ENCODE results near the gene GKN2. TPM values are rescaled to one million over a fixed set of nuclear protein-coding genes. Genes with fewer than 3 reads are reported as not detected.

Gene GKN2
- total and polyA plus RNA-seq, 4 donors, result 9.1 TPM; not detected in 3

DNA sequence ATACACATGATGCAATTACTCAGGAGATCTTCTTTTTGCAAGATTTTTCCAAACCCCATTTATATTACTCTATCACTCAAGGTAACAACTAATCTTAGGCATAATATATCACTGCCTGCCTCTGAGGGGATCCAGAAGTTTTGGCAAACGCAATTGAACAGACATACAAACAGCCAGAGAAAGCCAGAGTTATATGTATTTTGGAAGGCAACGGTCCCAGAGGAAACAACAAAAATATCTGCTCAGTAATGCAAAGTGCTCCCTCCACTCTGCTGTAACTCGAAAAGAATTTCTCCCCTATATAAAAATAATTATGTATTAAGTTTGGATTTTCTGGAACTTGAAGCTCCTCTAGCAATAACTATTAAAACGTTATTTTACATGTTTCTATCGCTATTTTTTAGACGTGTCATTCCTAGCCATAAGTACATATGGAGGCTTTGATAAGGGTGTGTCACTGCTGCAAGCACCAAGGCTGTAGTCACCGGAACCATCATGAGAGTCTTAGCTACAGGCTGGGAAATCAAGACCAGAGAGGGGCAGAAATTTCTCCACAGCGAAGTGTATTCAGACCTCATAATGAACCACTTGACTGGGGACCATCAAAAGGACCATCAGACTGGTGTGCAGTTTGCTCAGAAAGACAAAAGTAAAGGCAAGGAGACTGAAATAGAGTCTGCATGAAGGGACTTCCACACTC lies 18.0 kb upstream of the GKN2 start:
- H3K4me3 ChIP-seq (ENCODE audit: low read depth in 1 of 3, low read length in 3 of 3), result no peak overlapping the region
- no peaks in the 10 kb centered on the region for H3K9me3 ChIP-seq (ENCODE audit: control insufficient read depth in 4 of 4, low read length in 3 of 4)
- no peak overlapping the region for H3K27ac ChIP-seq (ENCODE audit: low read depth in 1 of 2, low read length in 2 of 2)
- no peak for DNase-seq (ENCODE audit: low spot score)
- H3K4me1 ChIP-seq (ENCODE audit: control insufficient read depth in 4 of 4, insufficient read depth in 4 of 4, low read length in 3 of 4), result no peaks in the 10 kb centered on the region
- 82% methylated on average over 8 of the region's 8 CpGs for WGBS
- H3K36me3 ChIP-seq (ENCODE audit: control insufficient read depth in 4 of 4, insufficient read depth in 3 of 4, low read depth in 1 of 4, low read length in 3 of 4), result no peaks in the 10 kb centered on the region
- no peak for TF ChIP-seq FOXA1 (IDR thresholded peaks at IDR 0.05)
- H3K9ac ChIP-seq (ENCODE audit: low read depth in 1 of 2, low read length in 2 of 2), result no peak overlapping the region
- H3K27me3 ChIP-seq (ENCODE audit: control insufficient read depth in 4 of 4, insufficient read depth in 4 of 4, low read length in 3 of 4), result no peaks in the 10 kb centered on the region

DNA sequence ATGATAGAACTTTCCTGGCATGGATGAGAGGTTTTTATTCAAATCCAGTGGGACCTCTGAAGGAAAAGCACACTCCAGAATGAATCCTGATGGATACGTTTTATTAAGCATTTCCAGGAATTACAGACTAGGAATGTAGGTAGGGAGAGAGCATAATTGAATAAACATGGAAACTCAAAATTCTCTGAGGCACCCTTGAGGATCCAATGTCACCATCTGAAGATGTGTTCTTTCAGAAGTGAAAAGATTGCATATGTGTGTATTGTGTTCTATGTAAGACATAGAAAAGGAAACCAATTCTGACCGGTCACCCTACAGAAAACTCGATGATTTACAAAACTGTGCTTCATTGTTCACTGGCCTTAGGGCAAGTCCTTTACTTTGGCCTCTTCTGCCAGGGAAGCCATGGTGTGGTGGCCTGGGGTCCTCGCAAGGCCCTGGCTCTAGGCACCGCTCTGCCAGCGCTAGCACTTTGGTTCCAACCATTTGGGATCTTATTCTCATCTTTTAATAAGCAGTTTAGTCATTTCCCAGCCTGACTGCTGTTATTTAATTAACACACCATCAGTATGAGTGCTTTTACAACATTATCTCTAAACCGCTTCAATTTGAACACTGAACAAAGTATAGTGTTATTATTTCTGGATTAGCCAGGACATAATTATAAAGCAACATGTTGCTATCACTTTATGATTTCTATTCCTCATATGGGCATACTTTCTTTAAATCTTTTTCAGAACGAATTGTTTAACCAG lies 17.2 kb upstream of the GKN2 start:
- H3K36me3 ChIP-seq (ENCODE audit: control insufficient read depth in 4 of 4, insufficient read depth in 3 of 4, low read depth in 1 of 4, low read length in 3 of 4), result no peaks in the 10 kb centered on the region
- TF ChIP-seq HNF4G (IDR thresholded peaks at IDR 0.05), result no peak
- no peak for TF ChIP-seq JUND (IDR thresholded peaks at IDR 0.05)
- TF ChIP-seq, protein P1, sequence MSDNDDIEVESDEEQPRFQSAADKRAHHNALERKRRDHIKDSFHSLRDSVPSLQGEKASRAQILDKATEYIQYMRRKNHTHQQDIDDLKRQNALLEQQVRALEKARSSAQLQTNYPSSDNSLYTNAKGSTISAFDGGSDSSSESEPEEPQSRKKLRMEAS (IDR thresholded peaks at IDR 0.05), result no peak
- TF ChIP-seq, protein P2, sequence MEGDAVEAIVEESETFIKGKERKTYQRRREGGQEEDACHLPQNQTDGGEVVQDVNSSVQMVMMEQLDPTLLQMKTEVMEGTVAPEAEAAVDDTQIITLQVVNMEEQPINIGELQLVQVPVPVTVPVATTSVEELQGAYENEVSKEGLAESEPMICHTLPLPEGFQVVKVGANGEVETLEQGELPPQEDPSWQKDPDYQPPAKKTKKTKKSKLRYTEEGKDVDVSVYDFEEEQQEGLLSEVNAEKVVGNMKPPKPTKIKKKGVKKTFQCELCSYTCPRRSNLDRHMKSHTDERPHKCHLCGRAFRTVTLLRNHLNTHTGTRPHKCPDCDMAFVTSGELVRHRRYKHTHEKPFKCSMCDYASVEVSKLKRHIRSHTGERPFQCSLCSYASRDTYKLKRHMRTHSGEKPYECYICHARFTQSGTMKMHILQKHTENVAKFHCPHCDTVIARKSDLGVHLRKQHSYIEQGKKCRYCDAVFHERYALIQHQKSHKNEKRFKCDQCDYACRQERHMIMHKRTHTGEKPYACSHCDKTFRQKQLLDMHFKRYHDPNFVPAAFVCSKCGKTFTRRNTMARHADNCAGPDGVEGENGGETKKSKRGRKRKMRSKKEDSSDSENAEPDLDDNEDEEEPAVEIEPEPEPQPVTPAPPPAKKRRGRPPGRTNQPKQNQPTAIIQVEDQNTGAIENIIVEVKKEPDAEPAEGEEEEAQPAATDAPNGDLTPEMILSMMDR (IDR thresholded peaks at IDR 0.05; ENCODE audit: low read depth, low read length, missing input control), result no peak
- no peak for TF ChIP-seq YY1 (IDR thresholded peaks at IDR 0.05)
- TF ChIP-seq GABPA (IDR thresholded peaks at IDR 0.05 in 1 of 2, conservative IDR thresholded peaks at IDR 0.05 in 1 of 2), result no peak
- TF ChIP-seq NR2F2 (IDR thresholded peaks at IDR 0.05), result no peak
- TF ChIP-seq RXRA (IDR thresholded peaks at IDR 0.05), result no peak
- no peak for TF ChIP-seq RAD21 (IDR thresholded peaks at IDR 0.05)
- no peak for TF ChIP-seq FOXA2 (IDR thresholded peaks at IDR 0.05)
- TF ChIP-seq SP1 (IDR thresholded peaks at IDR 0.05), result no peak
- TF ChIP-seq FOXA1 (IDR thresholded peaks at IDR 0.05), result no peak
- TF ChIP-seq, protein P3, sequence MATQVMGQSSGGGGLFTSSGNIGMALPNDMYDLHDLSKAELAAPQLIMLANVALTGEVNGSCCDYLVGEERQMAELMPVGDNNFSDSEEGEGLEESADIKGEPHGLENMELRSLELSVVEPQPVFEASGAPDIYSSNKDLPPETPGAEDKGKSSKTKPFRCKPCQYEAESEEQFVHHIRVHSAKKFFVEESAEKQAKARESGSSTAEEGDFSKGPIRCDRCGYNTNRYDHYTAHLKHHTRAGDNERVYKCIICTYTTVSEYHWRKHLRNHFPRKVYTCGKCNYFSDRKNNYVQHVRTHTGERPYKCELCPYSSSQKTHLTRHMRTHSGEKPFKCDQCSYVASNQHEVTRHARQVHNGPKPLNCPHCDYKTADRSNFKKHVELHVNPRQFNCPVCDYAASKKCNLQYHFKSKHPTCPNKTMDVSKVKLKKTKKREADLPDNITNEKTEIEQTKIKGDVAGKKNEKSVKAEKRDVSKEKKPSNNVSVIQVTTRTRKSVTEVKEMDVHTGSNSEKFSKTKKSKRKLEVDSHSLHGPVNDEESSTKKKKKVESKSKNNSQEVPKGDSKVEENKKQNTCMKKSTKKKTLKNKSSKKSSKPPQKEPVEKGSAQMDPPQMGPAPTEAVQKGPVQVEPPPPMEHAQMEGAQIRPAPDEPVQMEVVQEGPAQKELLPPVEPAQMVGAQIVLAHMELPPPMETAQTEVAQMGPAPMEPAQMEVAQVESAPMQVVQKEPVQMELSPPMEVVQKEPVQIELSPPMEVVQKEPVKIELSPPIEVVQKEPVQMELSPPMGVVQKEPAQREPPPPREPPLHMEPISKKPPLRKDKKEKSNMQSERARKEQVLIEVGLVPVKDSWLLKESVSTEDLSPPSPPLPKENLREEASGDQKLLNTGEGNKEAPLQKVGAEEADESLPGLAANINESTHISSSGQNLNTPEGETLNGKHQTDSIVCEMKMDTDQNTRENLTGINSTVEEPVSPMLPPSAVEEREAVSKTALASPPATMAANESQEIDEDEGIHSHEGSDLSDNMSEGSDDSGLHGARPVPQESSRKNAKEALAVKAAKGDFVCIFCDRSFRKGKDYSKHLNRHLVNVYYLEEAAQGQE (IDR thresholded peaks at IDR 0.05), result no peak
- TF ChIP-seq, protein P4, sequence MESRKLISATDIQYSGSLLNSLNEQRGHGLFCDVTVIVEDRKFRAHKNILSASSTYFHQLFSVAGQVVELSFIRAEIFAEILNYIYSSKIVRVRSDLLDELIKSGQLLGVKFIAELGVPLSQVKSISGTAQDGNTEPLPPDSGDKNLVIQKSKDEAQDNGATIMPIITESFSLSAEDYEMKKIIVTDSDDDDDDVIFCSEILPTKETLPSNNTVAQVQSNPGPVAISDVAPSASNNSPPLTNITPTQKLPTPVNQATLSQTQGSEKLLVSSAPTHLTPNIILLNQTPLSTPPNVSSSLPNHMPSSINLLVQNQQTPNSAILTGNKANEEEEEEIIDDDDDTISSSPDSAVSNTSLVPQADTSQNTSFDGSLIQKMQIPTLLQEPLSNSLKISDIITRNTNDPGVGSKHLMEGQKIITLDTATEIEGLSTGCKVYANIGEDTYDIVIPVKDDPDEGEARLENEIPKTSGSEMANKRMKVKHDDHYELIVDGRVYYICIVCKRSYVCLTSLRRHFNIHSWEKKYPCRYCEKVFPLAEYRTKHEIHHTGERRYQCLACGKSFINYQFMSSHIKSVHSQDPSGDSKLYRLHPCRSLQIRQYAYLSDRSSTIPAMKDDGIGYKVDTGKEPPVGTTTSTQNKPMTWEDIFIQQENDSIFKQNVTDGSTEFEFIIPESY (IDR thresholded peaks at IDR 0.05), result no peak
- TF ChIP-seq, protein P5, sequence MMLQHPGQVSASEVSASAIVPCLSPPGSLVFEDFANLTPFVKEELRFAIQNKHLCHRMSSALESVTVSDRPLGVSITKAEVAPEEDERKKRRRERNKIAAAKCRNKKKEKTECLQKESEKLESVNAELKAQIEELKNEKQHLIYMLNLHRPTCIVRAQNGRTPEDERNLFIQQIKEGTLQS (IDR thresholded peaks at IDR 0.05), result no peak
- TF ChIP-seq EGR1 (IDR thresholded peaks at IDR 0.05; ENCODE audit: low read depth in 2 of 2), result no peak
- TF ChIP-seq HNF4A (conservative IDR thresholded peaks at IDR 0.05), result no peak
- no peak for TF ChIP-seq TAF1 (conservative IDR thresholded peaks at IDR 0.05)
- H3K4me1 ChIP-seq (ENCODE audit: control insufficient read depth in 4 of 4, insufficient read depth in 4 of 4, low read length in 3 of 4), result no peaks in the 10 kb centered on the region
- no peak overlapping the region for H3K27ac ChIP-seq (ENCODE audit: low read depth in 1 of 2, low read length in 2 of 2)
- H3K4me3 ChIP-seq (ENCODE audit: low read depth in 1 of 3, low read length in 3 of 3), result no peak overlapping the region
- no peaks in the 10 kb centered on the region for H3K27me3 ChIP-seq (ENCODE audit: control insufficient read depth in 4 of 4, insufficient read depth in 4 of 4, low read length in 3 of 4)
- H3K9me3 ChIP-seq (ENCODE audit: control insufficient read depth in 4 of 4, low read length in 3 of 4), result no peaks in the 10 kb centered on the region
- no peak overlapping the region for H3K9ac ChIP-seq (ENCODE audit: low read depth in 1 of 2, low read length in 2 of 2)
- 91% methylated on average over 8 of the region's 8 CpGs for WGBS
- DNase-seq (ENCODE audit: low spot score), result no peak
